ENCODE results near the gene SLC22A23.

SLC22A23 gene

GRCh38 chr6:3228771-3229565, 227.9 kb downstream of the SLC22A23 start:
- peak in 19 of 42 donors; percentile 37 to 68 (median 50) for DNase-seq
- intact Hi-C loops (cut with DNase I), result no loop called here

- peak in 10 of 42 donors; percentile 22 to 76 (median 54) for DNase-seq
- intact Hi-C loops (cut with DNase I), result no loop called here
Measured at GRCh38 chr6:3228046-3228671, 228.7 kb downstream of the SLC22A23 start.

- intact Hi-C loops (cut with DNase I), result no loop called here
- DNase-seq, result peak in 36 of 42 donors; percentile 44 to 87 (median 64)
Measured at GRCh38 chr6:3227363-3228045, 229.3 kb downstream of the SLC22A23 start, which contains the start of gene TUBB2B. Gene TUBB2B, minus strand, starts transcription at chr6:3227653. Its CDS starts 110 bp downstream, at chr6:3227543.

- intact Hi-C loops (cut with DNase I), result no loop called here
Measured at GRCh38 chr6:3226481-3227362, 230.1 kb downstream of the SLC22A23 start.

GRCh38 chr6:3226042-3226441, 230.8 kb downstream of the SLC22A23 start:
- intact Hi-C loops (cut with DNase I), result no loop called here
- no peak for DNase-seq

More at GRCh38 chr6:3226481-3227362, 230.1 kb downstream of the SLC22A23 start:
- DNase-seq, result peak in 30 of 42 donors; percentile 32 to 70 (median 53)

GRCh38 chr6:3222506-3223038, 234.3 kb downstream of the SLC22A23 start:
- intact Hi-C loops (cut with DNase I), result no loop called here
- DNase-seq, result no peak

GRCh38 chr6:3221578-3221977, 235.3 kb downstream of the SLC22A23 start:
- intact Hi-C loops (cut with DNase I), result no loop called here
- no peak for DNase-seq

GRCh38 chr6:3220366-3220765, 236.5 kb downstream of the SLC22A23 start:
- intact Hi-C loops (cut with DNase I), result no loop called here
- DNase-seq, result no peak
